ENCODE data around the gene SLC25A41. TPM values are rescaled to one million over a fixed set of nuclear protein-coding genes. Genes with fewer than 3 reads are reported as not detected.

The SLC25A41 gene
- total and polyA plus RNA-seq, 2 donors (not counting 1 experiment from before 2014, with no cell fraction given), result 0.30 to 0.48 TPM

GRCh38 chr19:6470173-6470572 is 36.6 kb upstream of the SLC25A41 start:
- Histone ChIP-seq H3K4me1 (ENCODE audit: control insufficient read depth in 2 of 2, insufficient read depth in 2 of 2, low read length in 2 of 2) (no peaks in the 10 kb centered on the region), H4K20me1 (ENCODE audit: control insufficient read depth, insufficient read depth, low read length, poor library complexity, severe bottlenecking) (no peaks in the 10 kb centered on the region), H3K27ac (ENCODE audit: low read length in 2 of 2) (no peak overlapping the region), H2AFZ (ENCODE audit: insufficient read depth, low read depth, low read length, poor library complexity, severe bottlenecking) (no peak overlapping the region), H3K9me3 (ENCODE audit: control extremely low read depth in 1 of 3, control insufficient read depth in 2 of 3, insufficient read depth in 1 of 3, low read length in 2 of 3) (no peaks in the 10 kb centered on the region), H3K4me2 (replicated peaks; ENCODE audit: low read depth, low read length, poor library complexity, severe bottlenecking) (no peak overlapping the region), H3K9ac (ENCODE audit: low read length) (no peak overlapping the region), H3K27me3 (replicated peaks in 1 of 4; ENCODE audit: control extremely low read depth in 1 of 4, control insufficient read depth in 3 of 4, insufficient read depth in 4 of 4, low read length in 3 of 4) (no peaks in the 10 kb centered on the region), H3K36me3 (replicated peaks in 1 of 2; ENCODE audit: control extremely low read depth in 1 of 2, control insufficient read depth in 1 of 2, extremely low read depth in 1 of 2, insufficient read depth in 2 of 2, low read length in 1 of 2) (peaks cover 0 to 44% of the 10 kb centered on the region in 2 experiments), H3K4me3 (ENCODE audit: control extremely low read depth in 1 of 5, extremely low read depth in 1 of 5, insufficient read depth in 1 of 5, low read depth in 2 of 5, low read length in 4 of 5) (no peak overlapping the region), H3K79me2 (ENCODE audit: control insufficient read depth, insufficient read depth, low read length) (no peaks in the 10 kb centered on the region)
- POLR2A ChIA-PET, result interaction anchor here (0.7 kb wide), 1 partner anchor 357 kb away, joined by 3 read pairs; no protein-coding TSS in a partner anchor
- no peak overlapping the region for H3K27ac Mint-ChIP-seq
- WGBS (ENCODE audit: insufficient coverage), result 95% methylated on average over 3 of the region's 8 CpGs
- no peak overlapping the region for H3K4me3 Mint-ChIP-seq
- ATAC-seq (ENCODE audit: low read depth), result no peak
- intact Hi-C loops (cut with micrococcal nuclease), result no loop called here
- H3K27me3 Mint-ChIP-seq, result no peaks in the 10 kb centered on the region
- CTCF ChIA-PET, result interaction anchor here (1.3 kb wide), 1 partner anchor 12 kb away, joined by 3 read pairs; the partner anchor contains the start of gene DENND1C
- H3K9me3 Mint-ChIP-seq (ENCODE audit: insufficient read depth), result no peaks in the 10 kb centered on the region
- peaks cover 5% of the 10 kb centered on the region for H3K4me1 Mint-ChIP-seq
- TF ChIP-seq CTCF (IDR thresholded peaks at IDR 0.05), result no peak
- TF ChIP-seq EZH2 (IDR thresholded peaks at IDR 0.05; ENCODE audit: borderline replicate concordance, insufficient read depth, low read depth, low read length, poor library complexity, severe bottlenecking), result no peak
- DNase-seq, result no peak

- 85% methylated on average over 6 of the region's 8 CpGs for WGBS (ENCODE audit: insufficient coverage)
- Histone ChIP-seq H3K4me1 (ENCODE audit: control insufficient read depth in 2 of 2, insufficient read depth in 2 of 2, low read length in 2 of 2) (peaks cover 10 to 11% of the 10 kb centered on the region in 2 donors), H3K27me3 (replicated peaks in 1 of 4; ENCODE audit: control extremely low read depth in 1 of 4, control insufficient read depth in 3 of 4, insufficient read depth in 4 of 4, low read length in 3 of 4) (peaks cover 0 to 15% (median 6%) of the 10 kb centered on the region in 4 experiments), H2AFZ (ENCODE audit: insufficient read depth, low read depth, low read length, poor library complexity, severe bottlenecking) (no peak overlapping the region), H3K36me3 (replicated peaks in 1 of 2; ENCODE audit: control extremely low read depth in 1 of 2, control insufficient read depth in 1 of 2, extremely low read depth in 1 of 2, insufficient read depth in 2 of 2, low read length in 1 of 2) (peaks cover 0 to 28% of the 10 kb centered on the region in 2 experiments), H3K9me3 (ENCODE audit: control extremely low read depth in 1 of 3, control insufficient read depth in 2 of 3, insufficient read depth in 1 of 3, low read length in 2 of 3) (peaks cover 0 to 10% (median 0%) of the 10 kb centered on the region in 3 donors), H4K20me1 (ENCODE audit: control insufficient read depth, insufficient read depth, low read length, poor library complexity, severe bottlenecking) (no peaks in the 10 kb centered on the region), H3K9ac (ENCODE audit: low read length) (no peak overlapping the region), H3K27ac (ENCODE audit: low read length in 2 of 2) (no peak overlapping the region), H3K4me2 (replicated peaks; ENCODE audit: low read depth, low read length, poor library complexity, severe bottlenecking) (no peak overlapping the region), H3K4me3 (ENCODE audit: control extremely low read depth in 1 of 5, extremely low read depth in 1 of 5, insufficient read depth in 1 of 5, low read depth in 2 of 5, low read length in 4 of 5) (no peak overlapping the region), H3K79me2 (ENCODE audit: control insufficient read depth, insufficient read depth, low read length) (no peaks in the 10 kb centered on the region)
- intact Hi-C loops (cut with micrococcal nuclease), result no loop called here
- Mint-ChIP-seq H3K27me3 (no peaks in the 10 kb centered on the region), H3K4me3 (no peak overlapping the region), H3K4me1 (peaks cover 15% of the 10 kb centered on the region), H3K9me3 (ENCODE audit: insufficient read depth) (no peaks in the 10 kb centered on the region), H3K27ac (no peak overlapping the region)
- ChIA-PET POLR2A (no interaction called here), CTCF (no interaction called here)
- DNase-seq (no peak), ATAC-seq (ENCODE audit: low read depth) (no peak)
- TF ChIP-seq CTCF (IDR thresholded peaks at IDR 0.05), result no peak
- no peak for TF ChIP-seq EZH2 (IDR thresholded peaks at IDR 0.05; ENCODE audit: borderline replicate concordance, insufficient read depth, low read depth, low read length, poor library complexity, severe bottlenecking)
These were observed 33.8 kb upstream of the SLC25A41 start for GRCh38 chr19:6467384-6467783.

All from B cell (primary cell).